ENCODE data around the gene OBSCN.

The OBSCN gene

GRCh38 chr1:228373681-228374571 lies 166.1 kb downstream of the OBSCN start:
- no peak for DNase-seq

- DNase-seq: no peak
Measured at GRCh38 chr1:228374711-228375577, 167.1 kb downstream of the OBSCN start.

DNA sequence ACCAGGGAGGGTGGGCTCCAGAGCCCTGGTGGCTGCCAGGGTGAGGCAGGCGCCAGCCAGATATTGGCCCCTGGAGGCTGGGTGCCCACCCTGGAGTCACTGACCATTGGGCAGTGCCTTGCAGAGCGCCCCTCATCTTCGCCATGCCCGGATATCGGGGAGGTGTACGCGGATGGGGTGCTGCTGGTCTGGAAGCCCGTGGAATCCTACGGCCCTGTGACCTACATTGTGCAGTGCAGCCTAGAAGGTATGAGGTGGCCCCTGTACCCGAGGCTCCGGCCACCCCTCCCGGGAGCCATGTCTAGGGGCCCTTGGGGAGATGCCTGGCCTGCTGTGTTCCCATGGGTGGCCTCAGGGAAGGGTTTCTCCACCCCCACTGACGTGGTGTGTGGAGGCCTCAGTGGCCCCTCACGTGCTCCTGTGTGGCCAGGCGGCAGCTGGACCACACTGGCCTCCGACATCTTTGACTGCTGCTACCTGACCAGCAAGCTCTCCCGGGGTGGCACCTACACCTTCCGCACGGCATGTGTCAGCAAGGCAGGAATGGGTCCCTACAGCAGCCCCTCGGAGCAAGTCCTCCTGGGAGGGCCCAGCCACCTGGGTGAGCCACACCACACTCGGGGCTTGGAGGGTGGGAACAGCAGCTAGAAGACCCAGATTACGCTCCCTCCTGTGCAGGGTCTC lies 167.9 kb downstream of the OBSCN start:
- DNase-seq: no peak

GRCh38 chr1:228376262-228376628 lies 168.4 kb downstream of the OBSCN start:
- DNase-seq: no peak

- DNase-seq: no peak
Measured at GRCh38 chr1:228376651-228377631, 169.1 kb downstream of the OBSCN start.

- no peak for DNase-seq
Measured at GRCh38 chr1:228377664-228378089, 169.8 kb downstream of the OBSCN start.

GRCh38 chr1:228378090-228378872 lies 170.4 kb downstream of the OBSCN start:
- no peak for DNase-seq

DNA sequence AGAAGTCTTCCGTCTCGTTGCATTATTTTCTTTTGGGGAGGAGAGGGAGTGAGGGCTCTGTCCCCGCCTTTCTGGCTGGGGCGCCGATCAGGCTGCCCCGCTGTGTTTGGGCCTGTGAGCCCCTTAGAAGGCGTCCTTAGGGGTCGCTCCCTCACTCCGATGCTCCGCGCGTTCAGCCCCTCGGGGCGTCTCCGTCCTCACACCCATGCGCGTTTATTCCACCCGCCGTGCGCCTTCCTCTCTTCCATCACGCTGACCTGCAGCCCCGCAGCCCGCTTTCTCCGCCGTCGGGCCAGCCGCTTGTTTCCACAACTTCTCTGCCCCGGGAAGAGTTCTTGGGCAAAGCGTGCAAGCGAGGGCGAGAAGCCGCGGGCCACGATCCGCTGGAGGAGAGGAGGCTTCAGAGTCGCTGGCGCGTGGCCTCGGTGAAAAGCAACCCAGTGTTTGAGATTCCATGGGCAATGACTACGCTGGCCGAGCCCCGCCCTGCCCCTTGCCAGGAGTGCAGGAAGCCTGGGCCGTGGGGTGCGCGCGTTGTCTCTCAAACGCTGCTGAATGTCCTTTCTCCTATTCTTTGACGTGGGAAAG lies 171.1 kb downstream of the OBSCN start:
- DNase-seq: no peak

GRCh38 chr1:228379666-228380065 lies 171.8 kb downstream of the OBSCN start:
- no peak for DNase-seq

DNA sequence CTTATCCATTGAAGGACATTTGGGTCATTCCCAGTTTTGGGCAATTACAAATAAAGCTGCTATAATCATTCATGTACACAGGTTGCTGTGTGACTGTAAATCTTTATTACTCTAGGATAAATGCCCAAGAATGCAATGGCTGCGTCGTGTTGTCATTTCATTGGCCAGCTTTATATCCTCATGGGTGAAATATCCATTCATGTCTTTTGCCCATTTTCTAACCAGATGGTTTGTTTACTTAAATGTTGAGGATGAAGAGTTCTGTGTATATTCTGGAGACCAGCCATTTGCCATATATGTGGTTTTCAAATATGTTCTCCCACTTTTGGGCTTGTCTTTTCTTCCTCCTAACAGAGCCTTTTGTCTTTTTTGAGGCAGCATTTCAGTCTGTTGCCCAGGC lies 173.5 kb downstream of the OBSCN start:
- DNase-seq: no peak

GRCh38 chr1:228383773-228384172 lies 175.9 kb downstream of the OBSCN start:
- DNase-seq: no peak

- no peak for DNase-seq
Measured at GRCh38 chr1:228385232-228385631, 177.4 kb downstream of the OBSCN start.

GRCh38 chr1:228387321-228387720 lies 179.5 kb downstream of the OBSCN start:
- DNase-seq: no peak

GRCh38 chr1:228390649-228391048 lies 182.8 kb downstream of the OBSCN start:
- no peak for DNase-seq

- DNase-seq: no peak
Measured at GRCh38 chr1:228391411-228392020, 183.7 kb downstream of the OBSCN start.

DNA sequence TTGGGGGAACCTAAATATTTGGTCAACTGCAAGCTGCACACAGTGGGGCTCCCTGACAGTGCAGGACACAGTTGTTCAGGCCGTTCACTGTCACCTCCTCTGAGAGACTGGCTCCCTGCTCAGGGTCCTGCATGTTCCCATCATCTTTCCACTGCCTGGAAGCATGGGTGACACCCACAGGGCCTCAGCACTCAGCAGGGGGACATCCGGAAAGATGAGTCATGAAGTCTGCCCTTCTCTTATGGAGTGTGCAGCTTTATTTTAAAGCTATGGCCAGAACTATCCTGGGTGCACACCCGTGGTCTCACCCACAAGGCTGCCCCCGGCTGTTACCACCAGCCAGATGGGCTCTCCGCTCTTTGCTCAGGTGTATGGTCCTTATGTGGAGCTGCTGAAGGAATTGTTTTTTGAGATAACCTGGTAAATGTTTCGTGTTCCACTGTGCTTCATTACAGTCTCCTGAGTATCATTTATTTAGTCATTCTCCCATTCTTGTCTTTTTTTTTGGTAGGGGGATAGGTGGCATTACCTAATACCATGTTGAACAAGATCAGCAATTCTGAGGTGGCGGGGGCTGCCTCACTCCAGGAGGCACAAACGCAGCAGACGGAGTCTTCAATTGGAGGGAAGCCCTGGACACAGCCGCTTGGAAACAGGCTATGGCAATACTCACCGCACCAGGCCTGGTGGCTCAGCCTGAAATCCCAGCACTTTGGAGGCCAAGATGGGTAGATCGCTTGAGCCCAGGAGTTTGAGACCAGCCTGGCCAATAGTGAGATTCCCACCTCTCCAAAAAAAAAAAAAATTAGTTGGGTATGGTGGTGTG lies 184.5 kb downstream of the OBSCN start:
- no peak for DNase-seq

DNA sequence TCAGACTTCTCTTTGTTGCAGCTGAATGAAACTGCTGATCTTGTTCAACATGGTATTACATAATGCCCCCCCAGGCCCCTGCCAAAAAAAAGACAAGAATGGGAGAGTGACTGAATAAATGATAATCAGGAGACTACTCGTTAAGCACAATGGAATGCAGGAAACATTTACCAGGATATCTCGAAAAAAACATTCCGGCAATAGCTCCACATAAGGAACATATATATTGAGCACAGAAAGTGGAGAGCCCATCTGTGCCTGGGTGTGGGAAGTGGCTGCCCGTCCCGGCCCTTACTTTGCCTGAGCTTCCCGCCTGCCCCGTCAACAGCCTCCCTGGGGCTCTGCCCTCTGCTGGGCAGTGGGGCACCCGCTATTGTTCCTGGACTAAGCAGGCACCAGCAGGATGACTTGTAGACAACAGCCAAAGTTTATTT lies 185.4 kb downstream of the OBSCN start:
- no peak for DNase-seq

DNA sequence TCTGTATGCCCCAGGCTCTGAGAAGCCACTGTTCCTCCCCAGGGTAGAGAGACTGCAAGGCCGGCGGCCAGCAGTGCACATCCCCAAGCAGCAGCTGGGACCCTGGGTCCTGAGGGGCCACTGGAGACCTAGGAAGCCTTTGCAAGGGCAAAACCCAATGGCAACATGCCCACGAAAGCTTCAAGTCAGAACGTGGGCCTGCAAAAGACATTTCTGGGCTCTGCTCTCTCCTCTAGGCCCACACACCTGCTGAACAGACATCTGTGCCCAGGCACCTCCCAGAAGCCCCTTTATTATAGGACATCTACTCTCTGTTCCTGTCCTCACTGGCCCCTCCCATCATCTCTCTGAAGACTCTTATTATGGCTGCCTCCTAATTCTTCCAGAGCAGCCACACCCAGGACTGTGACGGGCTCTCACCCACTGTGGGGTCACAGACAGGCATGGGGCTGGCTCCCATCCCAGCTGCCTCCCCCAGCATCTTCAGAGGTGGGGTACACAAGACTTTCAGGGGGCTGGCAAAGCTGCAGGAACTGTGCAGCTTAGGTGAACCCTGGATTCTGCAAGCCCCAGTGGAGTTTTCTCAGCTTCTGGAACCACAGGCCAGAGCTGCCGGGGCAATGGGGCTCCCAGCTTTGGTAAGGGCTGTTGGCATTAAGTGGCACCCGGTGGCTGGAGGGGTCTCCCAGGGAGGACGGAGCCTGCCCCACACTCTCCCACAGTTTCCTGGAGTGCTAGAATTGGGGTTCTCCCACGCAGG lies 186.1 kb downstream of the OBSCN start:
- DNase-seq: no peak
